Measurements from ENCODE around the gene LYST.

Gene LYST

DNA sequence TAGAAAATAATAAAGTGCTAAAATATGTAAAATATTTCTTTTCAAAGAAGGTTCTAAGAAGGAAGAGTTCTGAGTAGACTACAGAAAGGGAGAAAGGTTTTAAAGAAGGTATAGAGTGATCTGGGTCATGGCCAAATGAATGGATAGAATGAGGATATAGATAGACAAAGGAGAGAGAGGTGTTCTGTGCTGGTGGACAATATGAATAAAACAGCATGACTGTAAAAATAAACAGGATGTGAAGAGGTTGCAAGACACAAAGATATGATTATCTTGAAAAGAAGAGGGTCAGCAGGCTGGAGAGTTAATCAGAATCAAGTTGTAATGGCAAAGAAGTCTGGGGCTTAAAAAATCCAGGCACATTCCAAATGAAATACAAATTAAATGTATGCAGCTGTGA lies 130.4 kb downstream of the LYST start:
- no peak overlapping the region for H2AFZ ChIP-seq (ENCODE audit: low read depth, low read length, severe bottlenecking)
- H3F3A ChIP-seq (ENCODE audit: insufficient read depth): no peaks in the 10 kb centered on the region
- H3K27me3 ChIP-seq (ENCODE audit: low read length): no peaks in the 10 kb centered on the region
- no peaks in the 10 kb centered on the region for H3K9me3 ChIP-seq (ENCODE audit: insufficient read depth, low read length)
- H4K20me1 ChIP-seq (ENCODE audit: low read depth, low read length): no peaks in the 10 kb centered on the region
- no peaks in the 10 kb centered on the region for H3K36me3 ChIP-seq (ENCODE audit: low read length)
- no peak overlapping the region for H3K4me2 ChIP-seq (ENCODE audit: low read depth, low read length, poor library complexity, severe bottlenecking)
- no peak for TF ChIP-seq EZH2phosphoT487 (conservative IDR thresholded peaks at IDR 0.05; ENCODE audit: low read length)
- H3K9ac ChIP-seq (ENCODE audit: low read length): no peak overlapping the region
- no peaks in the 10 kb centered on the region for H3K79me2 ChIP-seq (ENCODE audit: insufficient read depth, low read length)
- H3K27ac ChIP-seq (ENCODE audit: low read depth, low read length): no peak overlapping the region
- H3K9me2 ChIP-seq (replicated peaks; ENCODE audit: insufficient read depth, low read length): no peaks in the 10 kb centered on the region
- H3K4me3 ChIP-seq (ENCODE audit: insufficient read depth, low read length, poor library complexity, severe bottlenecking): no peak overlapping the region

DNA sequence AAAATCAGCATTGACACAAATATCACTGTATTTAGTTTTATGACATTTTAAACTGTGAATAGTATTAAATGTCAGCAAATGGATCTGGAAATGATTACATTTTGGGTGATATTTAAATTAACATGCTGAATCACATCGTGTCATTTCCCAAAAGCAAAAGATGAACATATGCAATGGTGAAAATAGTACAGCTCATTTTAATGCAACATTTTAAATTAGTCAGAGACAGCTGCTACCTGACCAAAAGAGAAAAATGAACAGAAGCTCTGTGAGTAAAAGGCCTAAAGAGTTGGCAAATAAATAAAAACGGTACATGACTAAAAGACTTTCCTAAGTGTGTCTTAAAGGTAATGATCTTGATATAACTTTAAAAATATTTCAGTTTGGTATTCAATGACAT lies 131.1 kb downstream of the LYST start:
- H3K36me3 ChIP-seq (ENCODE audit: low read length): no peaks in the 10 kb centered on the region
- H4K20me1 ChIP-seq (ENCODE audit: low read depth, low read length): no peaks in the 10 kb centered on the region
- H3K79me2 ChIP-seq (ENCODE audit: insufficient read depth, low read length): no peaks in the 10 kb centered on the region
- no peaks in the 10 kb centered on the region for H3K9me3 ChIP-seq (ENCODE audit: insufficient read depth, low read length)
- H3K4me2 ChIP-seq (ENCODE audit: low read depth, low read length, poor library complexity, severe bottlenecking): no peak overlapping the region
- H3K9me2 ChIP-seq (replicated peaks; ENCODE audit: insufficient read depth, low read length): no peaks in the 10 kb centered on the region
- no peaks in the 10 kb centered on the region for H3K27me3 ChIP-seq (ENCODE audit: low read length)
- H3K27ac ChIP-seq (ENCODE audit: low read depth, low read length): no peak overlapping the region
- no peaks in the 10 kb centered on the region for H3F3A ChIP-seq (ENCODE audit: insufficient read depth)
- H2AFZ ChIP-seq (ENCODE audit: low read depth, low read length, severe bottlenecking): no peak overlapping the region
- H3K9ac ChIP-seq (ENCODE audit: low read length): no peak overlapping the region
- no peak overlapping the region for H3K4me3 ChIP-seq (ENCODE audit: insufficient read depth, low read length, poor library complexity, severe bottlenecking)
- TF ChIP-seq EZH2phosphoT487 (conservative IDR thresholded peaks at IDR 0.05; ENCODE audit: low read length): no peak
- TF ChIP-seq, protein P1, sequence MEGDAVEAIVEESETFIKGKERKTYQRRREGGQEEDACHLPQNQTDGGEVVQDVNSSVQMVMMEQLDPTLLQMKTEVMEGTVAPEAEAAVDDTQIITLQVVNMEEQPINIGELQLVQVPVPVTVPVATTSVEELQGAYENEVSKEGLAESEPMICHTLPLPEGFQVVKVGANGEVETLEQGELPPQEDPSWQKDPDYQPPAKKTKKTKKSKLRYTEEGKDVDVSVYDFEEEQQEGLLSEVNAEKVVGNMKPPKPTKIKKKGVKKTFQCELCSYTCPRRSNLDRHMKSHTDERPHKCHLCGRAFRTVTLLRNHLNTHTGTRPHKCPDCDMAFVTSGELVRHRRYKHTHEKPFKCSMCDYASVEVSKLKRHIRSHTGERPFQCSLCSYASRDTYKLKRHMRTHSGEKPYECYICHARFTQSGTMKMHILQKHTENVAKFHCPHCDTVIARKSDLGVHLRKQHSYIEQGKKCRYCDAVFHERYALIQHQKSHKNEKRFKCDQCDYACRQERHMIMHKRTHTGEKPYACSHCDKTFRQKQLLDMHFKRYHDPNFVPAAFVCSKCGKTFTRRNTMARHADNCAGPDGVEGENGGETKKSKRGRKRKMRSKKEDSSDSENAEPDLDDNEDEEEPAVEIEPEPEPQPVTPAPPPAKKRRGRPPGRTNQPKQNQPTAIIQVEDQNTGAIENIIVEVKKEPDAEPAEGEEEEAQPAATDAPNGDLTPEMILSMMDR (IDR thresholded peaks at IDR 0.05; ENCODE audit: insufficient read depth, low read length, poor library complexity, severe bottlenecking): no peak

DNA sequence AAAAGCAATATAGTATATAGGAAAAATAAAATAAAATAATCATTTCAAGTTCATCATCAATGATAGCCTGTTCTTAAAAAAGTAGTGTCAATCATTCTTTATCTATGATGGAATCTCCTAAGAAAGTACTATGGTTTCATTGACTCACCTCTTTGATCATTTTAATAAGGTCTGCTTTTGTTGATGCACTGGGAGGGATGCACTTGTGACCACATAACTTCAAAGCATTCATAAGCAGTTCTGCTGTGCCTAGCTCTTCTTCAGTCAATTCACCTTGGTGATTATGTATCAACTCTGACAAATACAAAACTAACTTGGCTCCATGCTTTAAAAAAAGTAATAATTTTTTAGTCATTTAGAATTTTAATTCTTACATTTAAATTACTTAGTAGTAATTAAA lies 132.4 kb downstream of the LYST start:
- no peak overlapping the region for H3K9ac ChIP-seq (ENCODE audit: low read length)
- no peaks in the 10 kb centered on the region for H3F3A ChIP-seq (ENCODE audit: insufficient read depth)
- no peaks in the 10 kb centered on the region for H3K9me2 ChIP-seq (replicated peaks; ENCODE audit: insufficient read depth, low read length)
- no peaks in the 10 kb centered on the region for H4K20me1 ChIP-seq (ENCODE audit: low read depth, low read length)
- H3K27me3 ChIP-seq (ENCODE audit: low read length): no peaks in the 10 kb centered on the region
- H3K27ac ChIP-seq (ENCODE audit: low read depth, low read length): no peak overlapping the region
- TF ChIP-seq, protein P1 (IDR thresholded peaks at IDR 0.05; ENCODE audit: insufficient read depth, low read length, poor library complexity, severe bottlenecking): no peak
- no peak for TF ChIP-seq EZH2phosphoT487 (conservative IDR thresholded peaks at IDR 0.05; ENCODE audit: low read length)
- no peak overlapping the region for H2AFZ ChIP-seq (ENCODE audit: low read depth, low read length, severe bottlenecking)
- no peaks in the 10 kb centered on the region for H3K36me3 ChIP-seq (ENCODE audit: low read length)
- H3K79me2 ChIP-seq (ENCODE audit: insufficient read depth, low read length): no peaks in the 10 kb centered on the region
- H3K4me3 ChIP-seq (ENCODE audit: insufficient read depth, low read length, poor library complexity, severe bottlenecking): no peak overlapping the region
- H3K4me2 ChIP-seq (ENCODE audit: low read depth, low read length, poor library complexity, severe bottlenecking): no peak overlapping the region
- H3K9me3 ChIP-seq (ENCODE audit: insufficient read depth, low read length): no peaks in the 10 kb centered on the region

DNA sequence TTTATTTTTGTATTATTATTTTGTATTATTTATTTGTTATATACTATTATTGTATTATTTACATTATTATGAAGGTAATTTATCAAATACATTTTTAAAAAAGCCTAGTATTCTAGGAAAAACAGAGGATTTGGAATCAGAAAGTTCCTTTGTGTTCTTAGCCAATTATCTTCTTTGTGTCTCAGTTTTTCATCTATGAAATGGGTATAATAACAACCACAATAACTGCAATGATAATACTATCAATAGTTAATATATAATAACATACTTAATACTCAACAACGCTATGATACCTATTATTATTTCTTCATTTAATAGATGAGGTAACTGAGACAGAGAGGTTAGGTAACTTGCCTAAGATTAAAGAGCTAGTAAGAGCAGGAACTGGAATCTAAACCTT lies 136.7 kb downstream of the LYST start:
- Histone ChIP-seq H3K36me3 (ENCODE audit: low read length) (no peaks in the 10 kb centered on the region), H3K27ac (ENCODE audit: low read depth, low read length) (no peak overlapping the region), H3K79me2 (ENCODE audit: insufficient read depth, low read length) (no peaks in the 10 kb centered on the region), H3K27me3 (ENCODE audit: low read length) (no peaks in the 10 kb centered on the region), H3F3A (ENCODE audit: insufficient read depth) (no peaks in the 10 kb centered on the region), H3K4me3 (ENCODE audit: insufficient read depth, low read length, poor library complexity, severe bottlenecking) (no peak overlapping the region), H2AFZ (ENCODE audit: low read depth, low read length, severe bottlenecking) (no peak overlapping the region), H3K9me3 (ENCODE audit: insufficient read depth, low read length) (no peaks in the 10 kb centered on the region), H3K9me2 (replicated peaks; ENCODE audit: insufficient read depth, low read length) (no peaks in the 10 kb centered on the region), H3K9ac (ENCODE audit: low read length) (no peak overlapping the region), H3K4me2 (ENCODE audit: low read depth, low read length, poor library complexity, severe bottlenecking) (no peak overlapping the region), H4K20me1 (ENCODE audit: low read depth, low read length) (no peaks in the 10 kb centered on the region)
- no peak for TF ChIP-seq EZH2phosphoT487 (conservative IDR thresholded peaks at IDR 0.05; ENCODE audit: low read length)
- TF ChIP-seq, protein P1 (IDR thresholded peaks at IDR 0.05; ENCODE audit: insufficient read depth, low read length, poor library complexity, severe bottlenecking): no peak
